WTC11 (cell line): ENCODE data around the gene YIPF5.

Source experiments
- CTCF ChIP-seq: fragments of 200-600 bp; IDR thresholded peaks from 2 replicates; pipeline ENCODE4 v1.8.0; 2022; ENCODE audit warnings: antibody characterized with exemption
- ESRRA ChIP-seq: sonication (generic); formaldehyde crosslinking; IDR thresholded peaks from 2 replicates; pipeline ENCODE4 v1.8.1; 2022; ENCODE audit warnings: mild to moderate bottlenecking, missing genetic modification reagents, borderline replicate concordance
- SP1 ChIP-seq: sonication (generic); formaldehyde crosslinking; conservative IDR thresholded peaks from 2 replicates; pipeline ENCODE4 v1.8.1; 2022; ENCODE audit warnings: missing genetic modification reagents
- STAT6 ChIP-seq: sonication (generic); formaldehyde crosslinking; conservative IDR thresholded peaks from 2 replicates; pipeline ENCODE4 v1.8.1; 2023; ENCODE audit warnings: mild to moderate bottlenecking, low read depth, missing genetic modification reagents, moderate library complexity
- TF ChIP-seq, protein P1 (sequence below): sonication (generic); formaldehyde crosslinking; IDR thresholded peaks from 2 replicates; pipeline ENCODE4 v1.8.1; 2022; ENCODE audit warnings: low read depth, missing genetic modification reagents, borderline replicate concordance

GRCh38 chr5:144166696-144167095 lies 3.8 kb downstream of the YIPF5 start:
- TF ChIP-seq CTCF, result no peak
- no peak for TF ChIP-seq STAT6
- TF ChIP-seq ESRRA (CRISPR knock-in tag), result no peak
- TF ChIP-seq, protein P1, sequence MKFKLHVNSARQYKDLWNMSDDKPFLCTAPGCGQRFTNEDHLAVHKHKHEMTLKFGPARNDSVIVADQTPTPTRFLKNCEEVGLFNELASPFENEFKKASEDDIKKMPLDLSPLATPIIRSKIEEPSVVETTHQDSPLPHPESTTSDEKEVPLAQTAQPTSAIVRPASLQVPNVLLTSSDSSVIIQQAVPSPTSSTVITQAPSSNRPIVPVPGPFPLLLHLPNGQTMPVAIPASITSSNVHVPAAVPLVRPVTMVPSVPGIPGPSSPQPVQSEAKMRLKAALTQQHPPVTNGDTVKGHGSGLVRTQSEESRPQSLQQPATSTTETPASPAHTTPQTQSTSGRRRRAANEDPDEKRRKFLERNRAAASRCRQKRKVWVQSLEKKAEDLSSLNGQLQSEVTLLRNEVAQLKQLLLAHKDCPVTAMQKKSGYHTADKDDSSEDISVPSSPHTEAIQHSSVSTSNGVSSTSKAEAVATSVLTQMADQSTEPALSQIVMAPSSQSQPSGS (CRISPR knock-in tag), result no peak
- no peak for TF ChIP-seq SP1 (CRISPR knock-in tag)
